GM19023 (cell line): ENCODE results near the gene HBZ.
"Not testable (repeated sequence)": the region's sequence is repeated elsewhere in the genome, so short reads cannot be mapped to it uniquely, and the experiment has no call there.

ENCODE experiments used
- ATAC-seq: cut with Tn5 transposase; IDR thresholded peaks from one replicate; pipeline ENCODE4 v1.9.1; 2021; ENCODE audit warnings: mild to moderate bottlenecking, moderate library complexity; ENCODE audit not compliant: unreplicated experiment

The HBZ gene

GRCh38 chr16:164134-164823 is 11.8 kb downstream of the HBZ start:
- ATAC-seq, result not testable (repeated sequence)

- ATAC-seq, result no peak
These were observed 12.5 kb downstream of the HBZ start for GRCh38 chr16:164827-165538.

GRCh38 chr16:165539-166374 is 13.3 kb downstream of the HBZ start, which contains the start of gene HBM:
Gene HBM, plus strand, starts transcription at chr16:165978. Its CDS starts 20 bp downstream, at chr16:165998.
- ATAC-seq, result no peak

- no peak for ATAC-seq
These were observed 14.1 kb downstream of the HBZ start for GRCh38 chr16:166375-167121.

- no peak for ATAC-seq
These were observed 14.8 kb downstream of the HBZ start for GRCh38 chr16:167122-167690.

GRCh38 chr16:168424-168823 is 16.0 kb downstream of the HBZ start:
- ATAC-seq, result no peak

GRCh38 chr16:169014-169413 is 16.6 kb downstream of the HBZ start:
- no peak for ATAC-seq

GRCh38 chr16:170088-170507 is 17.7 kb downstream of the HBZ start:
- ATAC-seq, result not testable (repeated sequence)

GRCh38 chr16:170788-171187 is 18.3 kb downstream of the HBZ start:
- no peak for ATAC-seq

- not testable (repeated sequence) for ATAC-seq
These were observed 20.0 kb downstream of the HBZ start, which contains the start of gene HBA2 for GRCh38 chr16:172374-172941. Gene HBA2, plus strand, starts transcription at chr16:172876. Its CDS starts 37 bp downstream, at chr16:172913.

- ATAC-seq, result not testable (repeated sequence)
These were observed 20.9 kb downstream of the HBZ start for GRCh38 chr16:173211-173854.

- not testable (repeated sequence) for ATAC-seq
These were observed 21.7 kb downstream of the HBZ start for GRCh38 chr16:173928-174769.

- ATAC-seq, result no peak
These were observed 22.8 kb downstream of the HBZ start for GRCh38 chr16:175011-175949.

GRCh38 chr16:176006-176405 is 23.6 kb downstream of the HBZ start:
- not testable (repeated sequence) for ATAC-seq

- ATAC-seq, result not testable (repeated sequence)
These were observed 24.3 kb downstream of the HBZ start, which contains the start of gene HBA1 for GRCh38 chr16:176477-177382. Gene HBA1, plus strand, starts transcription at chr16:176680. Its CDS starts 37 bp downstream, at chr16:176717.

- no peak for ATAC-seq
These were observed 25.0 kb downstream of the HBZ start for GRCh38 chr16:177394-177822.
